HepG2 (cell line): ENCODE results near the gene OR10J1. TPM values are rescaled to one million over a fixed set of nuclear protein-coding genes. Genes with fewer than 3 reads are reported as not detected.

Source experiments
- ATAC-seq: fragments of 200-7000 bp; cut with Tn5 transposase; 3 replicates; pipeline ENCODE4 v1.9.1; 2020; ENCODE audit warnings: mild to moderate bottlenecking, moderate library complexity
- BruUV-seq: library from RNA; stranded (reverse); fragments of 400-500 nt; replicated peaks from 2 replicates; lab custom pipeline; 2021; lab: Mats Ljungman, UMichigan
- CTCF ChIA-PET: fragments of 300-600 bp; formaldehyde crosslinking; extraction: SDS; loops from one replicate; lab custom pipeline; 2021; ENCODE audit warnings: low total read pairs, inconsistent platforms, low intra/inter-chr PET ratio; lab: Yijun Ruan, JAX
- POLR2A ChIA-PET: fragments of 350-600 bp; sonication (Branson Sonifier 250); formaldehyde crosslinking; loops from one replicate; lab custom pipeline; 2020; ENCODE audit warnings: antibody characterized with exemption, inconsistent platforms; lab: Yijun Ruan, JAX
- DNase-seq: peaks from one replicate; pipeline ENCODE4 v3.0.0-alpha.2; 2015; ENCODE audit warnings: low spot score
- FAIRE-seq: peaks from 3 replicates; lab custom pipeline; 2011; peaks lifted over from hg19 to GRCh38; lab: Jason Lieb, UNC
- H2AFZ ChIP-seq: one replicate; pipeline ENCODE4 v1.6.1; 2011; ENCODE audit warnings: low read length, inconsistent platforms
- H3K27ac ChIP-seq: fragments of 300-600 bp; 3 replicates; pipeline ENCODE4 v1.8.0; 2011; ENCODE audit warnings: mixed run types, mild to moderate bottlenecking, mixed read lengths, low read length, inconsistent platforms; ENCODE audit not compliant: insufficient read depth; ENCODE audit errors: extremely low read length
- H3K27me3 ChIP-seq, 2 experiments: fragments of 200-600 bp in 1 of 2; 2 replicates in 1 of 2; 3 replicates in 1 of 2; pipeline versions ENCODE4 v1.6.0 to v1.8.0; 2011; ENCODE audit warnings: low read length in 2 of 2, mild to moderate bottlenecking in 2 of 2, moderate library complexity in 2 of 2, inconsistent platforms in 1 of 2; ENCODE audit not compliant: insufficient read depth in 2 of 2, control insufficient read depth in 1 of 2
- H3K36me3 ChIP-seq, 2 experiments: fragments of 200-600 bp in 1 of 2; replicated peaks in 1 of 2; 2 replicates in 1 of 2; 3 replicates in 1 of 2; pipeline versions ENCODE4 v1.5.1 to v1.8.0; 2011; ENCODE audit warnings: low read length in 2 of 2, inconsistent platforms in 1 of 2; ENCODE audit not compliant: insufficient read depth in 2 of 2, control insufficient read depth in 1 of 2
- H3K4me1 ChIP-seq: 2 replicates; pipeline ENCODE4 v1.5.1; 2012; ENCODE audit warnings: low read length, inconsistent platforms; ENCODE audit not compliant: insufficient read depth
- H3K4me2 ChIP-seq: 2 replicates; pipeline ENCODE4 v1.6.0; 2011; ENCODE audit warnings: low read depth, low read length, inconsistent platforms
- H3K4me3 ChIP-seq, 3 experiments: fragments of 200-600 bp in 1 of 3; sonication (generic), shearing (Covaris generic) in 1 of 3; replicated peaks in 1 of 3; 2 replicates each; pipeline ENCODE4 v1.5.1; 2011 to 2016; ENCODE audit warnings: low read length in 3 of 3, inconsistent platforms in 2 of 3, low read depth in 2 of 3, mild to moderate bottlenecking in 2 of 3, control low read depth in 1 of 3, mixed read lengths in 1 of 3; ENCODE audit not compliant: insufficient read depth in 1 of 3
- H3K79me2 ChIP-seq: one replicate; pipeline ENCODE4 v1.6.1; 2011; ENCODE audit warnings: low read length, inconsistent platforms; ENCODE audit not compliant: insufficient read depth
- H3K9ac ChIP-seq: 2 replicates; pipeline ENCODE4 v1.6.0; 2011; ENCODE audit warnings: mild to moderate bottlenecking, low read depth, low read length, inconsistent platforms; ENCODE audit not compliant: insufficient read depth
- H3K9me3 ChIP-seq: 2 replicates; pipeline ENCODE4 v1.5.1; 2012; ENCODE audit warnings: mild to moderate bottlenecking, low read length
- H4K20me1 ChIP-seq: 2 replicates; pipeline ENCODE4 v1.6.0; 2011; ENCODE audit warnings: inconsistent platforms, mild to moderate bottlenecking, low read length, moderate library complexity; ENCODE audit not compliant: insufficient read depth
- ARNT ChIP-seq: fragments of 450-650 bp; IDR thresholded peaks from 2 replicates; pipeline ENCODE4 v1.6.1; 2017
- CBX1 ChIP-seq: IDR thresholded peaks from one replicate; pipeline ENCODE4 v1.6.1; 2016; ENCODE audit warnings: antibody characterized with exemption, low read depth
- MAFF ChIP-seq: IDR thresholded peaks from 2 replicates; pipeline ENCODE4 v1.6.1; 2011; ENCODE audit warnings: low read depth, low read length, improper control_type of control experiment
- MAFK ChIP-seq, 2 experiments: IDR thresholded peaks in 1 of 2; conservative IDR thresholded peaks in 1 of 2; 2 replicates each; pipeline ENCODE4 v1.6.1; 2011; ENCODE audit warnings: improper control_type of control experiment in 2 of 2, low read length in 2 of 2
- MED1 ChIP-seq: sonication (generic); formaldehyde crosslinking; IDR thresholded peaks from 2 replicates; pipeline ENCODE4 v1.4.0; 2020; ENCODE audit warnings: missing genetic modification reagents
- NCOR1 ChIP-seq: fragments of 200-600 bp; sonication (generic); IDR thresholded peaks from 2 replicates; pipeline ENCODE4 v1.7.0; 2017; ENCODE audit warnings: antibody characterized with exemption, low read length, borderline replicate concordance
- NFIB ChIP-seq: sonication (generic); formaldehyde crosslinking; IDR thresholded peaks from 2 replicates; pipeline ENCODE4 v1.9.0; 2021; ENCODE audit warnings: missing genetic modification reagents, mild to moderate bottlenecking, borderline replicate concordance
- REL ChIP-seq: sonication (generic); formaldehyde crosslinking; conservative IDR thresholded peaks from 2 replicates; pipeline ENCODE4 v1.8.0; 2022; ENCODE audit warnings: mild to moderate bottlenecking, missing genetic modification reagents, moderate library complexity
- SAFB2 ChIP-seq: sonication (generic); formaldehyde crosslinking; IDR thresholded peaks from 2 replicates; pipeline ENCODE4 v1.5.1; 2020; ENCODE audit warnings: missing genetic modification reagents, low read depth, mild to moderate bottlenecking, borderline replicate concordance
- ZBTB1 ChIP-seq: sonication (generic); formaldehyde crosslinking; IDR thresholded peaks from 2 replicates; pipeline ENCODE4 v1.4.0; 2020; ENCODE audit warnings: missing genetic modification reagents, borderline replicate concordance
- ZNF260 ChIP-seq: sonication (generic); formaldehyde crosslinking; IDR thresholded peaks from 2 replicates; pipeline ENCODE4 v1.4.0; 2020; ENCODE audit warnings: missing genetic modification reagents, low read depth, mild to moderate bottlenecking, borderline replicate concordance
- ZNF333 ChIP-seq: sonication (generic); formaldehyde crosslinking; IDR thresholded peaks from 2 replicates; pipeline ENCODE4 v1.4.0; 2020; ENCODE audit warnings: mild to moderate bottlenecking, missing genetic modification reagents, borderline replicate concordance
- ZNF33B ChIP-seq: sonication (generic); formaldehyde crosslinking; IDR thresholded peaks from 2 replicates; pipeline ENCODE4 v1.5.1; 2020; ENCODE audit warnings: mild to moderate bottlenecking, missing genetic modification reagents
- ZNF777 ChIP-seq: sonication (generic); formaldehyde crosslinking; IDR thresholded peaks from 2 replicates; pipeline ENCODE4 v1.4.0; 2020; ENCODE audit warnings: missing genetic modification reagents
- ZNF83 ChIP-seq: sonication (generic); formaldehyde crosslinking; IDR thresholded peaks from 2 replicates; pipeline ENCODE4 v1.4.0; 2020; ENCODE audit warnings: missing genetic modification reagents, mild to moderate bottlenecking, borderline replicate concordance
- WGBS: methylation state at CpG from one replicate; pipeline ENCODE4 v1.1.6; 2017; ENCODE audit warnings: low lambda C conversion rate; 5-methylcytosine and 5-hydroxymethylcytosine counted together
- in situ Hi-C: cut with HindIII; loops from 2 replicates; pipeline ENCODE4 v1.10.0; 2017; ENCODE audit warnings: low pct_unique_long_range_greater_than_20kb; ENCODE audit not compliant: extremely low pct_ligation_motif_present
- intact Hi-C: fragments of 100-400 bp; cut with micrococcal nuclease; formaldehyde crosslinking; loops from one replicate; pipeline ENCODE4 v1.10.0; 2022; ENCODE audit not compliant: unreplicated experiment
- polyA plus RNA-seq, 8 experiments: library from polyadenylated mRNA; depleted of rRNA in 3 of 8; stranded (reverse) in 7 of 8; unstranded in 1 of 8; fragments of >200 nt; fragmentation: Illumina TruSeq in 4 of 8; extraction: Trizol in 4 of 8; gene quantifications; 2 replicates each; pipeline versions ENCODE4 v1.2.1 to v1.2.3, GENCODE V29; 2011 to 2016; ENCODE audit warnings: low read depth in 4 of 8, missing spikeins in 1 of 8, mixed read lengths in 1 of 8; ENCODE audit not compliant: insufficient read depth in 1 of 8
- total RNA-seq, 5 experiments: library from RNA; depleted of rRNA; stranded (reverse); fragments of >200 nt; fragmentation: Illumina TruSeq; extraction: Trizol; gene quantifications; 2 replicates each; pipeline ENCODE4 v1.2.3, GENCODE V29; 2016; ENCODE audit warnings: low read depth in 1 of 5
- TF ChIP-seq, protein P1 (sequence below): IDR thresholded peaks from 2 replicates; pipeline ENCODE4 v1.6.1; 2016; ENCODE audit warnings: mild to moderate bottlenecking, missing biosample characterization, missing genetic modification reagents
- TF ChIP-seq, protein P2 (sequence below): sonication (generic); formaldehyde crosslinking; IDR thresholded peaks from 2 replicates; pipeline ENCODE4 v1.8.1; 2023; ENCODE audit warnings: mild to moderate bottlenecking, missing genetic modification reagents, borderline replicate concordance

OR10J1 gene
- total and polyA plus RNA-seq, 2 of the 13 experiments (the other 11 are each of a cell fraction or from before 2014, with no cell fraction given): not detected

DNA sequence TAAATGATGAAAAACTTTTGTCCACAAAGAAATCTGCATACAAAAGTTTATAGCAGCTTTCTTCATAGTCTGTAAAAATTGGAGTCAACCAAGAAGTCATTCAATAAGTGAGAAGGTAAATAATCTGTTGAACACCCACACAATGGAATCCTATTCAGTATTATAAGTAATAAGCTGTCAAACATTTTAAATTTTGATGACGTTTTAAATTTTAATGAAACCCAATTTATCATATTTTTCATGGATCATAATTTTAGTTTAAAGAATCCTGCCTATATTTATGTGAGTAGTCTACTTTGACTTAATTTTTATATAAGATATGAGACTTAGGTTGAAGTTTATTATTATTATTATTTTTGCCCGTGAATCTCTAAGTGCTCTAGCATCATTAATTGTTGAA lies 20.0 kb downstream of the OR10J1 start:
- H2AFZ ChIP-seq: no peak overlapping the region
- no peaks in the 10 kb centered on the region for H4K20me1 ChIP-seq
- no TSS peak for BruUV-seq
- H3K27me3 ChIP-seq: no peaks in the 10 kb centered on the region
- H3K9ac ChIP-seq: no peak overlapping the region
- POLR2A ChIA-PET: no interaction called here
- ATAC-seq (no peak), FAIRE-seq (no peak), DNase-seq (no peak)
- no peak overlapping the region for H3K27ac ChIP-seq
- peaks cover 48% of the 10 kb centered on the region for H3K9me3 ChIP-seq
- no peaks in the 10 kb centered on the region for H3K36me3 ChIP-seq
- CTCF ChIA-PET: no interaction called here
- no peaks in the 10 kb centered on the region for H3K4me1 ChIP-seq
- no peak for TF ChIP-seq CBX1
- peak; percentile 25 to 78; a peak in 2 of 4 replicates for TF ChIP-seq MAFK (conservative IDR thresholded peaks at IDR 0.05 in 1 of 2, IDR thresholded peaks at IDR 0.05 in 1 of 2; ENCODE audit: low read length in 2 of 2)
- TF ChIP-seq MAFF: peak; percentile 66; the same call in 1 of the 2 replicates
- TF ChIP-seq ZNF33B (CRISPR knock-in tag): no peak
- 1% methylated on average over 2 of the region's 2 CpGs for WGBS
- intact Hi-C loops: no loop called here
- in situ Hi-C loops: no loop called here
- no peak overlapping the region for H3K4me2 ChIP-seq
- no peaks in the 10 kb centered on the region for H3K79me2 ChIP-seq
- no peak overlapping the region for H3K4me3 ChIP-seq

DNA sequence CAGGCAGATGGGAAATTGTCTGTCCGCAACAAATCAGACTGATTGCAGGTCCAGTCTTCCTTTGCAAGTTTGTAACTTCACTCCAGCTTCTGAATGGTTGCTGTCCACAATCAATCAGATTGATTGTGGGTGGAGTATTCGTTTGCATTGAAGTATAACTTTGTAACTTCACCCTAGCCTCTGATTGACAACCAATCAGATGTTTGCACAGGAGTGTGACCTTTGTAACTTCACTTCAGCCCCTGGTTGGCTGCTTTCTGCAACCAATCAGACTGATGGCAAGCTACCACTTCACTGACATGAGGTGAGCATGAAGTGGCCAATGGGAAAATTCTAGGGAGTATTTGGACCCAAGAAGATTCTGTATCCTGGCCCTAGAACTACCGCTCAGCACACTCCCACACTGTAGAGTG lies 25.7 kb downstream of the OR10J1 start:
- Histone ChIP-seq H3K4me2 (no peak overlapping the region), H3K79me2 (no peaks in the 10 kb centered on the region), H4K20me1 (no peaks in the 10 kb centered on the region), H3K27ac (no peak overlapping the region), H3K9ac (no peak overlapping the region), H3K27me3 (no peaks in the 10 kb centered on the region), H3K4me3 (no peak overlapping the region), H3K9me3 (peaks cover 87% of the 10 kb centered on the region), H3K4me1 (no peaks in the 10 kb centered on the region), H2AFZ (no peak overlapping the region), H3K36me3 (no peaks in the 10 kb centered on the region)
- BruUV-seq: no TSS peak
- ATAC-seq: no peak
- in situ Hi-C loops (no loop called here), intact Hi-C loops (no loop called here)
- ChIA-PET POLR2A (no interaction called here), CTCF (no interaction called here)
- 11% methylated on average over 3 of the region's 3 CpGs for whole genome bisulfite sequencing
- no peak for DNase-seq
- TF ChIP-seq SAFB2 (CRISPR knock-in tag) (no peak), ZNF777 (CRISPR knock-in tag) (no peak), ZNF83 (no peak), NCOR1 (no peak), ZBTB1 (CRISPR knock-in tag) (no peak), REL (CRISPR knock-in tag) (no peak), ZNF333 (CRISPR knock-in tag) (no peak), ARNT (no peak), NFIB (CRISPR knock-in tag) (no peak), MED1 (CRISPR knock-in tag) (no peak), ZNF260 (no peak)
- TF ChIP-seq, protein P1, sequence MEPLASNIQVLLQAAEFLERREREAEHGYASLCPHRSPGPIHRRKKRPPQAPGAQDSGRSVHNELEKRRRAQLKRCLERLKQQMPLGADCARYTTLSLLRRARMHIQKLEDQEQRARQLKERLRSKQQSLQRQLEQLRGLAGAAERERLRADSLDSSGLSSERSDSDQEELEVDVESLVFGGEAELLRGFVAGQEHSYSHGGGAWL (CRISPR knock-in tag): no peak
- TF ChIP-seq, protein P2, sequence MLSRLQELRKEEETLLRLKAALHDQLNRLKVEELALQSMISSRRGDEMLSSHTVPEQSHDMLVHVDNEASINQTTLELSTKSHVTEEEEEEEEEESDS (CRISPR knock-in tag): no peak
- FAIRE-seq: no peak
